Liver (tissue), 9 donors: ENCODE results near the gene CAVIN3. TPM values are rescaled to one million over a fixed set of nuclear protein-coding genes. Genes with fewer than 3 reads are reported as not detected.

Experiments used
- DNase-seq: peaks from one replicate; pipeline ENCODE4 v3.0.0-alpha.2; 2017; ENCODE audit warnings: low spot score
- H3K27ac ChIP-seq, 2 donors: one replicate each; pipeline ENCODE4 v1.7.0; 2013; ENCODE audit warnings: inconsistent platforms in 2 of 2, low read length in 2 of 2, control low read depth in 1 of 2, low read depth in 1 of 2, mild to moderate bottlenecking in 1 of 2
- H3K27me3 ChIP-seq, 4 donors: one replicate each; pipeline versions ENCODE4 v1.6.1 to v1.7.0; 2013; ENCODE audit warnings: low read length in 3 of 4, inconsistent platforms in 1 of 4, mild to moderate bottlenecking in 1 of 4, moderate library complexity in 1 of 4; ENCODE audit not compliant: control insufficient read depth in 4 of 4, insufficient read depth in 4 of 4
- H3K36me3 ChIP-seq, 4 donors: one replicate each; pipeline versions ENCODE4 v1.6.1 to v1.7.0; 2013; ENCODE audit warnings: low read length in 3 of 4, mild to moderate bottlenecking in 3 of 4, low read depth in 1 of 4, moderate library complexity in 1 of 4; ENCODE audit not compliant: control insufficient read depth in 4 of 4, insufficient read depth in 3 of 4
- H3K4me1 ChIP-seq, 4 donors: one replicate each; pipeline versions ENCODE4 v1.6.1 to v1.7.0; 2013; ENCODE audit warnings: low read length in 3 of 4, mild to moderate bottlenecking in 3 of 4, moderate library complexity in 1 of 4; ENCODE audit not compliant: control insufficient read depth in 4 of 4, insufficient read depth in 4 of 4
- H3K4me3 ChIP-seq, 3 donors: one replicate each; pipeline versions ENCODE4 v1.6.1 to v1.7.0; 2013; ENCODE audit warnings: low read length in 3 of 3, control low read depth in 1 of 3, low read depth in 1 of 3, mild to moderate bottlenecking in 1 of 3
- H3K9ac ChIP-seq, 2 donors: one replicate each; pipeline ENCODE4 v1.7.0; 2013; ENCODE audit warnings: low read length in 2 of 2, mild to moderate bottlenecking in 2 of 2, moderate library complexity in 2 of 2, control low read depth in 1 of 2, low read depth in 1 of 2
- H3K9me3 ChIP-seq, 4 donors: one replicate each; pipeline versions ENCODE4 v1.6.1 to v1.7.0; 2013; ENCODE audit warnings: low read length in 3 of 4; ENCODE audit not compliant: control insufficient read depth in 4 of 4
- EGR1 ChIP-seq, 2 donors: IDR thresholded peaks; 2 replicates each; pipeline ENCODE4 v1.6.1; 2016 to 2018; ENCODE audit warnings: antibody characterized with exemption in 2 of 2, low read depth in 2 of 2
- GABPA ChIP-seq, 2 donors: IDR thresholded peaks in 1 of 2; conservative IDR thresholded peaks in 1 of 2; 2 replicates each; pipeline ENCODE4 v1.6.1; 2016; ENCODE audit warnings: antibody characterized with exemption in 2 of 2, mild to moderate bottlenecking in 1 of 2, moderate library complexity in 1 of 2
- HNF4A ChIP-seq, 2 donors: conservative IDR thresholded peaks; 2 replicates each; pipeline ENCODE4 v1.6.1; 2016; ENCODE audit warnings: antibody characterized with exemption in 2 of 2, mild to moderate bottlenecking in 2 of 2
- JUND ChIP-seq, 2 donors: IDR thresholded peaks; 2 replicates each; pipeline ENCODE4 v1.6.1; 2016; ENCODE audit warnings: antibody characterized with exemption in 2 of 2
- MAX ChIP-seq: IDR thresholded peaks from 2 replicates; pipeline ENCODE4 v1.6.1; 2016; ENCODE audit warnings: antibody characterized with exemption
- NR2F2 ChIP-seq: IDR thresholded peaks from 2 replicates; pipeline ENCODE4 v1.6.1; 2016; ENCODE audit warnings: antibody characterized with exemption
- RAD21 ChIP-seq, 2 donors: IDR thresholded peaks; 2 replicates each; pipeline ENCODE4 v1.6.1; 2016; ENCODE audit warnings: antibody characterized with exemption in 2 of 2, mild to moderate bottlenecking in 2 of 2
- REST ChIP-seq: IDR thresholded peaks from 2 replicates; pipeline ENCODE4 v1.6.1; 2016; ENCODE audit warnings: antibody characterized with exemption, mild to moderate bottlenecking
- RXRA ChIP-seq, 2 donors: IDR thresholded peaks; 2 replicates each; pipeline ENCODE4 v1.6.1; 2017 to 2018; ENCODE audit warnings: antibody characterized with exemption in 2 of 2, mild to moderate bottlenecking in 1 of 2
- TAF1 ChIP-seq: conservative IDR thresholded peaks from 2 replicates; pipeline ENCODE4 v1.6.1; 2016; ENCODE audit warnings: antibody characterized with exemption, mild to moderate bottlenecking
- YY1 ChIP-seq: IDR thresholded peaks from 2 replicates; pipeline ENCODE4 v1.6.1; 2016; ENCODE audit warnings: antibody characterized with exemption, mild to moderate bottlenecking
- WGBS: extraction: QIAGEN DNeasy Blood & Tissue Kit; methylation state at CpG from one replicate; pipeline ENCODE4 v1.1.7; 2013; 5-methylcytosine and 5-hydroxymethylcytosine counted together
- polyA plus RNA-seq, 2 donors: library from polyadenylated mRNA; stranded (reverse) in 1 of 2; unstranded in 1 of 2; fragments of 200-250 nt in 1 of 2; fragments of >200 nt in 1 of 2; fragmentation: Nextera tagmentation in 1 of 2; extraction: Ambion mirVana in 1 of 2; gene quantifications; one replicate each; pipeline versions ENCODE4 v1.2.1 to v1.2.3, GENCODE V29; 2013 to 2015
- total RNA-seq, 2 donors: library from RNA; depleted of rRNA; stranded (reverse); fragments of >200 nt; gene quantifications; one replicate each; pipeline ENCODE4 v1.2.3, GENCODE V29; 2014
- TF ChIP-seq, protein P1 (sequence below): IDR thresholded peaks from 2 replicates; pipeline ENCODE4 v1.6.1; 2016; ENCODE audit warnings: antibody characterized with exemption
- TF ChIP-seq, protein P2 (sequence below): fragments of 150-350 bp; IDR thresholded peaks from 2 replicates; pipeline ENCODE4 v1.5.1; 2017; ENCODE audit warnings: improper control_type of control experiment, low read depth, low read length; ENCODE audit not compliant: missing input control
- TF ChIP-seq, protein P3 (sequence below): IDR thresholded peaks from 2 replicates; pipeline ENCODE4 v1.6.1; 2016; ENCODE audit warnings: antibody characterized with exemption
- donor health status: healthy.
- donor health status: healthy.
- donor health status: healthy.
- donor health status: healthy.
- donor health status: healthy.

CAVIN3 gene
- total and polyA plus RNA-seq, 4 donors, result 2.5 to 13.9 (median 4.2) TPM

GRCh38 chr11:6334806-6335205 lies 14.5 kb upstream of the CAVIN3 start:
- Histone ChIP-seq H3K4me1 (no peaks in the 10 kb centered on the region), H3K27me3 (no peaks in the 10 kb centered on the region), H3K4me3 (no peak overlapping the region), H3K27ac (no peak overlapping the region), H3K36me3 (no peaks in the 10 kb centered on the region), H3K9ac (no peak overlapping the region), H3K9me3 (no peaks in the 10 kb centered on the region)
- 90% methylated on average over 6 of the region's 6 CpGs for WGBS
- DNase-seq, result no peak
- TF ChIP-seq RXRA (IDR thresholded peaks at IDR 0.05) (no peak), RAD21 (IDR thresholded peaks at IDR 0.05) (no peak)

DNA sequence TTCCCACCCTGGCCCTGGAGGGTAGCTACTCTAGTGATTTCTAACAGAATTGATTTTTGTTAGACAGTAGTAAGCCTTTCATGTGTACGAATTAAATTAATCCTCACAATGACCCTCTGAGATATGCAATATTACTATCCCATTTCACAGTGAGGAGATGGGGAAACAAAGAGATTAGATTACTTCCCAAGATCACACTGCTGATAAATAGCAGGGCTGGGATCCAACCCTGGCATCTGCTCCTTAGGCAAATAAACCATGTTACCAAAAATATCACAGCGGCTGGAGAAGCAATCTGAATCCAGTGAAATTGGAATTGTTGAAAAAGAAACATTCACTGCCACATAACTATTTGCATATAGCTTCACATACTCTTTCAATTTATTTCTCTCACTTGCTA lies 12.8 kb upstream of the CAVIN3 start:
- H3K36me3 ChIP-seq, result no peaks in the 10 kb centered on the region
- TF ChIP-seq RAD21 (IDR thresholded peaks at IDR 0.05) (no peak), YY1 (no peak)
- no peaks in the 10 kb centered on the region for H3K4me1 ChIP-seq
- H3K4me3 ChIP-seq, result no peak overlapping the region
- H3K9ac ChIP-seq, result no peak overlapping the region
- no peaks in the 10 kb centered on the region for H3K9me3 ChIP-seq
- H3K27me3 ChIP-seq, result peaks cover 0 to 2% (median 0%) of the 10 kb centered on the region in 4 donors
- DNase-seq, result no peak
- WGBS, result 25% methylated on average over 2 of the region's 2 CpGs
- no peak overlapping the region for H3K27ac ChIP-seq

DNA sequence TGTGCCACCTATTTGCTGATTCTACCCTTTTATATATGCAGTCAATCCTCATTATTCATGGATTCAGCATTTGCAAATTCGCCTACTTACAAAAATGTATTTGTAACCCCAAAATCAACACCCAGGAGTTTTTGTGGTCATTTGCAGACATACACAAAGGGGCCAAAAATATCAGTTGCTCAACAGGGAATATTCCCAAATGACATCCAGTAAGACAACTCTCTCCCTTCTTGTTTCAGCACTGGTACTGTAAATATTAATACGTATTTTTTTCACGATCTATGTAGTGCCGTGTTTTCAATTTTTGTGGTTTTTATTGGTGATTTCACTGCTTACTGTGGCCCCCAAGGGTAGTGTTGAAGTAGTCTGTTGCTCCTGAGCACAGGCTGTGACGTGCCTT lies 11.8 kb upstream of the CAVIN3 start:
- Histone ChIP-seq H3K9me3 (no peaks in the 10 kb centered on the region), H3K27me3 (peaks cover 0 to 6% (median 0%) of the 10 kb centered on the region in 4 donors), H3K27ac (no peak overlapping the region), H3K36me3 (no peaks in the 10 kb centered on the region), H3K4me3 (no peak overlapping the region), H3K9ac (no peak overlapping the region), H3K4me1 (no peaks in the 10 kb centered on the region)
- no peak for DNase-seq
- TF ChIP-seq, protein P1, sequence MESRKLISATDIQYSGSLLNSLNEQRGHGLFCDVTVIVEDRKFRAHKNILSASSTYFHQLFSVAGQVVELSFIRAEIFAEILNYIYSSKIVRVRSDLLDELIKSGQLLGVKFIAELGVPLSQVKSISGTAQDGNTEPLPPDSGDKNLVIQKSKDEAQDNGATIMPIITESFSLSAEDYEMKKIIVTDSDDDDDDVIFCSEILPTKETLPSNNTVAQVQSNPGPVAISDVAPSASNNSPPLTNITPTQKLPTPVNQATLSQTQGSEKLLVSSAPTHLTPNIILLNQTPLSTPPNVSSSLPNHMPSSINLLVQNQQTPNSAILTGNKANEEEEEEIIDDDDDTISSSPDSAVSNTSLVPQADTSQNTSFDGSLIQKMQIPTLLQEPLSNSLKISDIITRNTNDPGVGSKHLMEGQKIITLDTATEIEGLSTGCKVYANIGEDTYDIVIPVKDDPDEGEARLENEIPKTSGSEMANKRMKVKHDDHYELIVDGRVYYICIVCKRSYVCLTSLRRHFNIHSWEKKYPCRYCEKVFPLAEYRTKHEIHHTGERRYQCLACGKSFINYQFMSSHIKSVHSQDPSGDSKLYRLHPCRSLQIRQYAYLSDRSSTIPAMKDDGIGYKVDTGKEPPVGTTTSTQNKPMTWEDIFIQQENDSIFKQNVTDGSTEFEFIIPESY, result no peak
- TF ChIP-seq TAF1, result no peak
- WGBS, result 93% methylated on average over 5 of the region's 5 CpGs

- Histone ChIP-seq H3K9ac (no peak overlapping the region), H3K4me3 (no peak overlapping the region), H3K27me3 (peaks cover 0 to 6% (median 0%) of the 10 kb centered on the region in 4 donors), H3K9me3 (no peaks in the 10 kb centered on the region), H3K27ac (no peak overlapping the region), H3K4me1 (no peaks in the 10 kb centered on the region), H3K36me3 (no peaks in the 10 kb centered on the region)
- TF ChIP-seq EGR1 (IDR thresholded peaks at IDR 0.05; ENCODE audit: low read depth in 2 of 2) (no peak), YY1 (no peak), MAX (no peak), REST (no peak), GABPA (IDR thresholded peaks at IDR 0.05 in 1 of 2, conservative IDR thresholded peaks at IDR 0.05 in 1 of 2) (no peak), NR2F2 (no peak), JUND (IDR thresholded peaks at IDR 0.05) (no peak), HNF4A (conservative IDR thresholded peaks at IDR 0.05) (no peak), RAD21 (IDR thresholded peaks at IDR 0.05) (no peak)
- TF ChIP-seq, protein P2, sequence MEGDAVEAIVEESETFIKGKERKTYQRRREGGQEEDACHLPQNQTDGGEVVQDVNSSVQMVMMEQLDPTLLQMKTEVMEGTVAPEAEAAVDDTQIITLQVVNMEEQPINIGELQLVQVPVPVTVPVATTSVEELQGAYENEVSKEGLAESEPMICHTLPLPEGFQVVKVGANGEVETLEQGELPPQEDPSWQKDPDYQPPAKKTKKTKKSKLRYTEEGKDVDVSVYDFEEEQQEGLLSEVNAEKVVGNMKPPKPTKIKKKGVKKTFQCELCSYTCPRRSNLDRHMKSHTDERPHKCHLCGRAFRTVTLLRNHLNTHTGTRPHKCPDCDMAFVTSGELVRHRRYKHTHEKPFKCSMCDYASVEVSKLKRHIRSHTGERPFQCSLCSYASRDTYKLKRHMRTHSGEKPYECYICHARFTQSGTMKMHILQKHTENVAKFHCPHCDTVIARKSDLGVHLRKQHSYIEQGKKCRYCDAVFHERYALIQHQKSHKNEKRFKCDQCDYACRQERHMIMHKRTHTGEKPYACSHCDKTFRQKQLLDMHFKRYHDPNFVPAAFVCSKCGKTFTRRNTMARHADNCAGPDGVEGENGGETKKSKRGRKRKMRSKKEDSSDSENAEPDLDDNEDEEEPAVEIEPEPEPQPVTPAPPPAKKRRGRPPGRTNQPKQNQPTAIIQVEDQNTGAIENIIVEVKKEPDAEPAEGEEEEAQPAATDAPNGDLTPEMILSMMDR, result no peak
- TF ChIP-seq, protein P3, sequence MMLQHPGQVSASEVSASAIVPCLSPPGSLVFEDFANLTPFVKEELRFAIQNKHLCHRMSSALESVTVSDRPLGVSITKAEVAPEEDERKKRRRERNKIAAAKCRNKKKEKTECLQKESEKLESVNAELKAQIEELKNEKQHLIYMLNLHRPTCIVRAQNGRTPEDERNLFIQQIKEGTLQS, result no peak
- TF ChIP-seq, protein P1, result no peak
- DNase-seq, result no peak
These were observed 8.0 kb upstream of the CAVIN3 start for GRCh38 chr11:6328321-6328720.
